Right forelimb (tissue), 1 donor: ENCODE results near the gene SUGCT.
A peak's percentile ranks its signal among the peaks of the same experiment; 100 is the strongest.

Experiments used
- DNase-seq: peaks from one replicate; pipeline ENCODE4 v3.0.0-alpha.2; 2018

The SUGCT gene

GRCh38 chr7:40483630-40484029, 348.8 kb downstream of the SUGCT start:
- DNase-seq: no peak

- no peak for DNase-seq
These were observed 355.2 kb downstream of the SUGCT start for GRCh38 chr7:40489844-40490602.

GRCh38 chr7:40490603-40490924, 355.8 kb downstream of the SUGCT start:
- no peak for DNase-seq

GRCh38 chr7:40492946-40493345, 358.1 kb downstream of the SUGCT start:
- no peak for DNase-seq

- no peak for DNase-seq
These were observed 358.8 kb downstream of the SUGCT start for GRCh38 chr7:40493609-40494051.

GRCh38 chr7:40498924-40499510, 364.2 kb downstream of the SUGCT start:
- DNase-seq: peak; percentile 57

GRCh38 chr7:40499718-40500117, 364.9 kb downstream of the SUGCT start:
- no peak for DNase-seq

- DNase-seq: no peak
These were observed 365.4 kb downstream of the SUGCT start for GRCh38 chr7:40500219-40500618.

GRCh38 chr7:40502359-40502758, 367.6 kb downstream of the SUGCT start:
- DNase-seq: no peak

- no peak for DNase-seq
These were observed 371.4 kb downstream of the SUGCT start for GRCh38 chr7:40506158-40506557.

- DNase-seq: no peak
These were observed 372.4 kb downstream of the SUGCT start for GRCh38 chr7:40507166-40507565.

GRCh38 chr7:40509287-40509996, 374.6 kb downstream of the SUGCT start:
- no peak for DNase-seq

- DNase-seq: no peak
These were observed 381.6 kb downstream of the SUGCT start for GRCh38 chr7:40516376-40516775.

GRCh38 chr7:40519009-40519408, 384.2 kb downstream of the SUGCT start:
- no peak for DNase-seq

GRCh38 chr7:40520986-40521738, 386.4 kb downstream of the SUGCT start:
- DNase-seq: no peak

GRCh38 chr7:40525764-40526163, 391.0 kb downstream of the SUGCT start:
- DNase-seq: no peak

- no peak for DNase-seq
These were observed 392.3 kb downstream of the SUGCT start for GRCh38 chr7:40526951-40527715.

- DNase-seq: no peak
These were observed 392.9 kb downstream of the SUGCT start for GRCh38 chr7:40527723-40528122.

- DNase-seq: no peak
These were observed 395.5 kb downstream of the SUGCT start for GRCh38 chr7:40530292-40530691.

GRCh38 chr7:40531956-40532355, 397.2 kb downstream of the SUGCT start:
- DNase-seq: no peak

GRCh38 chr7:40535678-40536077, 400.9 kb downstream of the SUGCT start:
- no peak for DNase-seq

GRCh38 chr7:40536421-40536820, 401.6 kb downstream of the SUGCT start:
- DNase-seq: no peak

GRCh38 chr7:40538281-40538680, 403.5 kb downstream of the SUGCT start:
- no peak for DNase-seq
